C4-2B (cell line): Measurements from ENCODE around the gene KLHL15.

ENCODE experiments used
- H3K27ac ChIP-seq: fragments of 450-650 bp; 2 replicates; pipeline ENCODE4 v1.5.1; 2017
- CTCF ChIP-seq: fragments of 450-650 bp; conservative IDR thresholded peaks from 2 replicates; pipeline ENCODE4 v1.5.1; 2017; ENCODE audit warnings: mild to moderate bottlenecking
- ZFX ChIP-seq: fragments of 450-650 bp; IDR thresholded peaks from 2 replicates; pipeline ENCODE4 v1.6.1; 2017

The KLHL15 gene

GRCh38 chrX:23945206-23945605 lies 81.8 kb downstream of the KLHL15 start:
- H3K27ac ChIP-seq: no peak overlapping the region
- TF ChIP-seq CTCF: no peak
- no peak for TF ChIP-seq ZFX

- no peak overlapping the region for H3K27ac ChIP-seq
- no peak for TF ChIP-seq ZFX
Measured at GRCh38 chrX:23944234-23944633, 82.8 kb downstream of the KLHL15 start.

- TF ChIP-seq ZFX: no peak
- no peak for TF ChIP-seq CTCF
- no peak overlapping the region for H3K27ac ChIP-seq
Measured at GRCh38 chrX:23939203-23939602, 87.8 kb downstream of the KLHL15 start.

GRCh38 chrX:23938690-23939089 lies 88.3 kb downstream of the KLHL15 start:
- TF ChIP-seq CTCF (no peak), ZFX (no peak)
- no peak overlapping the region for H3K27ac ChIP-seq

- TF ChIP-seq CTCF (no peak), ZFX (no peak)
- H3K27ac ChIP-seq: no peak overlapping the region
Measured at GRCh38 chrX:23937100-23937499, 89.9 kb downstream of the KLHL15 start.

- TF ChIP-seq ZFX (no peak), CTCF (no peak)
- no peak overlapping the region for H3K27ac ChIP-seq
Measured at GRCh38 chrX:23936180-23936579, 90.8 kb downstream of the KLHL15 start.

GRCh38 chrX:23935106-23935505 lies 91.9 kb downstream of the KLHL15 start:
- H3K27ac ChIP-seq: no peak overlapping the region
- TF ChIP-seq ZFX: no peak
- TF ChIP-seq CTCF: no peak
